ENCODE results near the gene APEH.

DNA sequence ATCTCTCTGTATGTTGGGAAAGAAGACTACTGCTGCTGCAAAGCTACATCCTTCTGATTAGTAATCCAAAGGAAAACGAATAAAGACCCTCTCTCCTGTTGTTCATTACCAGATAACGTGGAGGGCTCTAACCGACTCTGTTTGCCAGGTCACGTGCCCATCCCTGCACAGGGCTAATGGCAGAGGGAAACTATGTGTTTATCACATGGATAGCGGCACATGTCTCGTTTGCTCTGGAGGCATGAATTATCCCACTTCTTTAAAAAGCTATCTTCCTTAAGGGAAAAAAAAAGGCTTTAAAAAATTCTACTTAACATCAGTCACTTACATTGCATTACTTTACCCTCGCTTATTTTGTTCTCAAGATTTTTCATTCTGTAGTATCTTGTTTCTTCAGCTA, 32.9 kb upstream of the APEH start:
- TF ChIP-seq CTCF (IDR thresholded peaks at IDR 0.05): no peak
- TF ChIP-seq POLR2A (IDR thresholded peaks at IDR 0.05): no peak
